Measurements from ENCODE around the gene RXRG. TPM values are rescaled to one million over a fixed set of nuclear protein-coding genes. Genes with fewer than 3 reads are reported as not detected.

Gene RXRG
- total and polyA plus RNA-seq, 2 experiments from 2014 or later: 285 to 296 TPM

DNA sequence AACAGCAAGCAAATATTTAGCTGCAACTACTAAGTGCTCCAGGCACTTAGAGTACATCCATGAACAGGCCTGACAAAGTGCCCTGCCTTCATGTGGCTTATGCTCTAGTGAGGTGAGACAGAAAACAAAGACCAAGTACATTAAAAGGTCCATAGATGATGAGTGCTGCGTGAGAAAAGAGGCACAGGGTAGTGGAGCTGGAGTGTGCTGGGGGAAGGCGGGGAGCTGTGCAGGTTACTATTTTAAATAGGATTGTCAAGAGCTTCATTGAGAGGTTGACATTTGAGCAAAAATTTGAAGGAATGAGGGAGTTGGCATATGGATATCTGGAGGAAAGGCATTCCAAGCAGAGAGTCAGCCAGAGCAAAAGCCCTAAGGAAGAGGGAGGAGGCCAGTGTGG is 29.3 kb upstream of the RXRG start:
- DNase-seq (ENCODE audit: low read depth in 1 of 2, low spot score in 1 of 2): no peak
- H3K27me3 ChIP-seq: no peaks in the 10 kb centered on the region
- TF ChIP-seq, protein P1, sequence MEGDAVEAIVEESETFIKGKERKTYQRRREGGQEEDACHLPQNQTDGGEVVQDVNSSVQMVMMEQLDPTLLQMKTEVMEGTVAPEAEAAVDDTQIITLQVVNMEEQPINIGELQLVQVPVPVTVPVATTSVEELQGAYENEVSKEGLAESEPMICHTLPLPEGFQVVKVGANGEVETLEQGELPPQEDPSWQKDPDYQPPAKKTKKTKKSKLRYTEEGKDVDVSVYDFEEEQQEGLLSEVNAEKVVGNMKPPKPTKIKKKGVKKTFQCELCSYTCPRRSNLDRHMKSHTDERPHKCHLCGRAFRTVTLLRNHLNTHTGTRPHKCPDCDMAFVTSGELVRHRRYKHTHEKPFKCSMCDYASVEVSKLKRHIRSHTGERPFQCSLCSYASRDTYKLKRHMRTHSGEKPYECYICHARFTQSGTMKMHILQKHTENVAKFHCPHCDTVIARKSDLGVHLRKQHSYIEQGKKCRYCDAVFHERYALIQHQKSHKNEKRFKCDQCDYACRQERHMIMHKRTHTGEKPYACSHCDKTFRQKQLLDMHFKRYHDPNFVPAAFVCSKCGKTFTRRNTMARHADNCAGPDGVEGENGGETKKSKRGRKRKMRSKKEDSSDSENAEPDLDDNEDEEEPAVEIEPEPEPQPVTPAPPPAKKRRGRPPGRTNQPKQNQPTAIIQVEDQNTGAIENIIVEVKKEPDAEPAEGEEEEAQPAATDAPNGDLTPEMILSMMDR (IDR thresholded peaks at IDR 0.05; ENCODE audit: low read depth, low read length): no peak

DNA sequence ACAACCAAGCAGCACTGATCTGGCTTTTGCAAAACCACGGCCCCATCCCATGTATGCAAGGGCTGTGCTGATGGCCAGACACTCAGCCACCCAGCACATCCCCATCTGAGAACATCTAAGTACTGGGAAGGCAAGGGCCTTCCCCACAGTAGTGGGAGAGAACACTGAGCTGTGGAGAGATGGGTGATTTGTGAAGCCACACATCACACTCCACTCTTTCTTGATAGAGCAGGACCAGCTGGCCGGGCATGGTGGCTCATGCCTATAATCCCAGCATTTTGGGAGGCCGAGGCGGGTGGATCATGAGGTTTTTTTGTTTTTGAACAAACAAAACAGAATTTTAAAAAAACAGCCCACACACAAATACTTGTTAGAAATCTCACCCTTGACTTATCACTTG is 28.2 kb upstream of the RXRG start:
- Histone ChIP-seq H3K4me1 (ENCODE audit: low read depth) (peaks cover 5% of the 10 kb centered on the region), H3K9me3 (ENCODE audit: low read depth) (no peaks in the 10 kb centered on the region), H3K36me3 (no peaks in the 10 kb centered on the region), H3K27ac (no peak overlapping the region), H3K27me3 (no peaks in the 10 kb centered on the region), H3K4me3 (no peak overlapping the region)
- TF ChIP-seq, protein P1 (IDR thresholded peaks at IDR 0.05; ENCODE audit: low read depth, low read length): no peak
- DNase-seq (ENCODE audit: low read depth in 1 of 2, low spot score in 1 of 2): no peak

More for the DNA sequence above, 29.3 kb upstream of the RXRG start:
- H3K27ac ChIP-seq: no peak overlapping the region
- H3K4me3 ChIP-seq: no peak overlapping the region
- no peaks in the 10 kb centered on the region for H3K36me3 ChIP-seq
- H3K4me1 ChIP-seq (ENCODE audit: low read depth): peaks cover 5% of the 10 kb centered on the region
- H3K9me3 ChIP-seq (ENCODE audit: low read depth): no peaks in the 10 kb centered on the region

DNA sequence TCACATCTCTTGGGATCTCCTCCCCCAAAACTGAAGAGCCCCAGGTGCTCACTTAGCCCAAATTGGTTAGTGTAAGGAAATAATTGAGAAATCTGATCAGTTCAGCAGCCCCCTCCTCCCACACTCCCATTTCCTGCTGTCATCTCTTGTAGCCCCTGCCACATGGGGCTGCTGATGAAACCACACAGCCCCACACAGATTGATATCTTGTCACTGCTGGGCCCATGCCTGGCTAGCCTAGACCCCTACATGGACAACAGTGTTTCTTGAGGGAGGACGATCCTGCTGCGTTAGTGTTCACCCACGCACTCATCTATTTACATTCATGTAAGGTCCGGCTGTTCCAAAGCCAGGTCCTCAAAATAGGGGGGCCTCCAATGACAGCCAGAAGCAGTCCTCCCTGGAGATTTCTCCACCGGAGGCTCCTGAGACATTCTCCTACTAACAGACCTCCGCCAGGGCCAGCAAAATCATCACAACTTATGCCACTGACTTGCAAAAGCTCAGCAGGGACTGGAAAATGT is 23.9 kb upstream of the RXRG start:
- Histone ChIP-seq H3K27ac (no peak overlapping the region), H3K9me3 (ENCODE audit: low read depth) (no peaks in the 10 kb centered on the region), H3K4me3 (no peak overlapping the region), H3K4me1 (ENCODE audit: low read depth) (peaks cover 20% of the 10 kb centered on the region), H3K36me3 (no peaks in the 10 kb centered on the region), H3K27me3 (no peaks in the 10 kb centered on the region)
- TF ChIP-seq, protein P1 (IDR thresholded peaks at IDR 0.05; ENCODE audit: low read depth, low read length): no peak
- no peak for DNase-seq (ENCODE audit: low read depth in 1 of 2, low spot score in 1 of 2)

DNA sequence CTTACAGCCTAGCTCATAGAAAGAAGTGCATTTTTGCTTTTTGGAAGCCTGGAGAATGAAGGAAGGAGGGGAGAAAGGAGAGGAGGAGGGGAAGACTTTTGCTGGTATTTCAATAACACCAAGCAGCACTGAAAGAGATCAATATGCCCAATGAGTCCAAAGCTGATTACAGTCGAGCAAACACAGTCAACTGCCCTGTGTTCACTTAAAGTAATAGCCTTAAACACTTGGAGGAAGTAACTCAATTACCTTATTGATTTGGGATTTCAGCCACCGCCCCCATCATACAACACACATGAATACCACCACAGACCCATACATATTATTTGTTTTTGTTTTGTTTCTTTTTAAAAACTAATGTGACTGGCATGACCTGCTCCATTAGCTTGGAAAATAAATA is 23.3 kb upstream of the RXRG start:
- H3K27ac ChIP-seq: no peak overlapping the region
- H3K4me1 ChIP-seq (ENCODE audit: low read depth): peaks cover 24% of the 10 kb centered on the region
- TF ChIP-seq, protein P1 (IDR thresholded peaks at IDR 0.05; ENCODE audit: low read depth, low read length): no peak
- no peaks in the 10 kb centered on the region for H3K27me3 ChIP-seq
- H3K4me3 ChIP-seq: no peak overlapping the region
- H3K9me3 ChIP-seq (ENCODE audit: low read depth): no peaks in the 10 kb centered on the region
- no peak for DNase-seq (ENCODE audit: low read depth in 1 of 2, low spot score in 1 of 2)
- H3K36me3 ChIP-seq: no peaks in the 10 kb centered on the region

DNA sequence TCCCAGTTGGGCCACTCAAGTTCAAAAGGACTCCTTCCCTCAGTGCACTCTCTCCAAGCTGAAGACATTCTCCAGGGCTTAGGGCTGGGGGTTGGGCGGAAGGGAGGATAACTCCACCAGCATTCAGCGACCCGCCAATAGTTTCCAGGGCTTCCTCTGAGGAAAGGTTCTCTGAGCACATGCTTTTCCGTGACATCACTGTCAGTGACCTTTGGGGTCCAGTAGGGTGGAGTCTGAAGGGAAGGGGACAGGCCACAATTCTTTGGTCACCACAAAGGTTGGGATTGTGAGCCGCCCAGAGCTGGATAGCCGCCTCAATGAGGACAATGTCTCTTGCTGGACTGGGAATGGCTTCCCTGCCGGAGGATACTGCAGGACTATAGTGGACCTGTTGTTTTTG is 22.8 kb upstream of the RXRG start:
- Histone ChIP-seq H3K27me3 (no peaks in the 10 kb centered on the region), H3K27ac (no peak overlapping the region), H3K4me3 (no peak overlapping the region), H3K9me3 (ENCODE audit: low read depth) (no peaks in the 10 kb centered on the region), H3K36me3 (no peaks in the 10 kb centered on the region), H3K4me1 (ENCODE audit: low read depth) (peaks cover 24% of the 10 kb centered on the region)
- TF ChIP-seq, protein P1 (IDR thresholded peaks at IDR 0.05; ENCODE audit: low read depth, low read length): no peak
- DNase-seq (ENCODE audit: low read depth in 1 of 2, low spot score in 1 of 2): no peak

Measured in cardiac muscle cell (in vitro differentiated cells and primary cell).